ENCODE data around the gene OSBPL1A.

The OSBPL1A gene

DNA sequence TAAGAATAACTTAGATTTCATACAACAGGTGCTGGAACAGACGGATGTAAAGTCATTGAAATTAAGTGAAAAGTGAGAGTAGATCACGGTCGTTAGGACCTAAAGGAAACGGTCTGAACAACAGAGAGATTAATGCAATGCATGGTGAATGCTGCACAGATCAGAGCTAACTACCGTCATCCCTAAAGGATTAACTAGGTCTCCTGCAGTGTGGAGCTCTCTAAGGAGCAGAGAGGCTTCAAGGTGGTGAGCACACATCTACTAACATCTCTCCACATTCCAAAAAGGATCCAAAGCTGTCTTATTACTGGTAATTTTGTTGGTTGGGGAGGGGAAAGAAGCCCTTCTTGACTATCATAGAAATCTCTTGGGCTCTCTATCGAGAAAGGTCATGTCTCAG lies 183.5 kb downstream of the OSBPL1A start:
- DNase-seq: no peak

DNA sequence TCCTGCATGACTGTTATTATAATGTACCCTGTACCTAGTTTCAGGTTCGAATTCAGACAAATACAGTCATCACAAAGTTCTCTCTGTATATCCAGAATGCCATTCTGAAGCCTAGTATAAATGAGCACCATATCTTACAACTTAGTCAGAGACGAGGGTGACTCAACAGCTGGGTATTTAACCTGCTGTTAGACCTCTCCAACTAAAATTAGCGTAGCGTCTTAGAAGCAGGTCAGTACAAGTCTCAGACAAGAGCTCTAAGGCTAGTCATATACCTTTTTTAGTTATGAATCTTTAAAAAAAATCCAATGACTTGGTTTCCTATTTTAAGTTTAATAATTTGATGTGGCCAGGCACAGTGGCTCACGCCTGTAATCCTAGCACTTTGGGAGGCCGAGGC lies 184.7 kb downstream of the OSBPL1A start:
- no peak for DNase-seq

DNA sequence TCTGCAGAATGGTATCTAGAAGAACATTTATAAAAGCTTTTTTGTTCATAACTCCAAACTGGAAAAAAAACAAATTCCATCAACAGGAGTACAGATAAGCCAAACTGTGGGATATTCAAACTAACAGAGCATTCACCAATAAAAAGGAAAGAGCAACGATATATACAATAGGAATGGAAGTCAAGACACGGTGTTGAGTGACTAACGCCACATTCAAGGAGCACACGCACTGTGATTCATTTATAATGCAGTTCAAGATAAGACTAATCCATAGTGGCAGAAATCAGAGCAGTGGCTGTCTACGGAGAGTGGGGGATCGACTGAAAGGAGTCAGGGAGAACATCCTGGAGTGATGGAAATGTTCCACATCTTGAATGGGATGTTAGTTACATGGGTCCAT lies 188.1 kb downstream of the OSBPL1A start:
- DNase-seq: no peak

DNA sequence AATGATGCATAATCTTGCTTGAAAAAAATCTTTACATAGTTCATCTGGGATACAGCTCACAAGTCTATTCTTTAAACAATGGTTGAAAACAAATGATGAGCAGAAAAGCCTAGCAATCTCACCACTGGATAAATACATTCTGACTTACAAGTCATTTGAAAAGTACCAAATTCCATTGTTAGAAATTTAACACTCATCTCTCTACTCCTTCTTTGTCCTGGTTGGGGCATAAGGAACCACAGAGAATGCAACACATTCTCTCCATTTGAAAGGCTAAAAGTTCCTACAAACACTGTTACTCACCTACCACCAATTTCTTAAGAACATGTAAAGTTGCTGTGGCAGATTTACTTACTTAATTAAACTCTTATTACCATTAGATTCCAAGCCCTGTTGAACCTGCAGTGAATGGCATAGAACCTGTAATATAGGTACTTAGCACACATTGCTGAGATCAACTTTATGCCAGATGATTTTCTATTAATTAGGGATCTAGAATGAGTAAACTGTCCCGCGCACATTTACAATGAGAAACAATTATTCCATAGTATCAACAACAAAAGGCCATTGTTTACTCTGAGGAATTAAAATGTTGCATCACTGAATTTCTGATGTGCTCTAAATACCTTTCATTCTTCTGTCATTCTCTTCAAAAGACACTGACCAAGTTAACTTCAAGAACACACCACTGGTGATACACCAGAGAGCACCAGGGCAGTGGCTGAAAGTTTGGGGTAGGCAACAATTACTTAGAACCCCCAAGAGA lies 189.2 kb downstream of the OSBPL1A start:
- DNase-seq: no peak

DNA sequence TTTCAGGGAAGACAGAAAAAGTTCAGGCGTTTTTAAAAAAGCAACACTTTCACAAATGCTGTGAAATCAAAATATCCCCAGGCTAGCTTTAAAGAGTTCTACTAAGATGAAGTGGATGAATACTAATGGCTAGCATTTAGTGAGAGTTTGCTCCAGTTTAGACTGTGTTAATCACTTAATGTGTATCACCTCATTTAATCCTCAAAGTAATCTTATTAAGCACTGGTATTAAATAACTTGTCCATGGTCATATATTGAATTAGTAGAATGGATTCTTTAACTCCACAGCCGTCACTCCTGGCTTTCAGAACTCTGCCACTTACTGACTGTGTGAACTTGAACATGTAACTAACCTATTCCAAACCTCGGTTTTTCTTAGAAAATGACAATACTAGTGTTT lies 192.7 kb downstream of the OSBPL1A start:
- DNase-seq: no peak

DNA sequence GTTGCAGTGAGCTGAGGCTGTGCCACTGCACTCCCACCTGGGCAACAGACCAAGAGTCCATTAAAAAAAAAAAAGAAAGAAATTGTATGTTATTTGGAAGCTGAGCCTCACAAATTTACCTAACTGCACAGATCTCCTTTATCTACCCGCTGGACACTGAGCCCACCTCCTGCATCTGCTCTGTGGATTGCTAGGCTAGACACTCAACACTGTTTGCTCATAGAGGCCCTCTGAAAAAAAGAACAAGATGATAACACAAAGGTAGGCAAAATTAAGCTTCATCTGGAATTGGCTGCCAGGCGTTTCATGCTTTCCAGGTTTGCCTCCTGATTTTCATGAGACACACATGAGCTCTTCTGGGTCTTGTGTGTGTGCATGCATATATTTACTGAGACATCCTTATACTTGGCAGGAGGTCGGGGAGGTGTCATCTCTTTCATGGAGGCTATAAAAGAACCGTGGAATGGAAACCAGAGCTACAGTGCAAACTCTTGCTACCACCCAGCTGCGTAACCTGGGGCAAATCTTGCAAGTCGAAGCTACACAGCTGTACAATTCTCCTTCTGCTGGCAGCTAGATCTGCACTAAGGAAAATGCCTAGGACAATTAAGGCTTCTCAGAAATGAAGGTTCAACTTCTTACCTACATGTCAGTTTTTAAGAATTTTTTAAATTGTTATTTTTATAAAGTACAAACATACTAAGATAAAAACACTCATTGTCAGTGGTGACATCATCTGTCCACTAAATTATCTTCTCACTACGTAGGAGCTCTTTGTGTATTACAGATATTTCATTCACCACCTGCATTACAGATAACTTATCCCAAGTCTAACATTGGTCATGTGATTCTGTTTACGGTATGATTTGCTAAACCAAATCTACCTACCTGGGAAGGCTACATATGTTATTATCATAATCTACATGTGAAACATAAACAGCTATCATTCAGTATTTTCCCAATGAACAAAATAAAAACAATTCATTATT lies 195.6 kb downstream of the OSBPL1A start:
- DNase-seq: no peak

DNA sequence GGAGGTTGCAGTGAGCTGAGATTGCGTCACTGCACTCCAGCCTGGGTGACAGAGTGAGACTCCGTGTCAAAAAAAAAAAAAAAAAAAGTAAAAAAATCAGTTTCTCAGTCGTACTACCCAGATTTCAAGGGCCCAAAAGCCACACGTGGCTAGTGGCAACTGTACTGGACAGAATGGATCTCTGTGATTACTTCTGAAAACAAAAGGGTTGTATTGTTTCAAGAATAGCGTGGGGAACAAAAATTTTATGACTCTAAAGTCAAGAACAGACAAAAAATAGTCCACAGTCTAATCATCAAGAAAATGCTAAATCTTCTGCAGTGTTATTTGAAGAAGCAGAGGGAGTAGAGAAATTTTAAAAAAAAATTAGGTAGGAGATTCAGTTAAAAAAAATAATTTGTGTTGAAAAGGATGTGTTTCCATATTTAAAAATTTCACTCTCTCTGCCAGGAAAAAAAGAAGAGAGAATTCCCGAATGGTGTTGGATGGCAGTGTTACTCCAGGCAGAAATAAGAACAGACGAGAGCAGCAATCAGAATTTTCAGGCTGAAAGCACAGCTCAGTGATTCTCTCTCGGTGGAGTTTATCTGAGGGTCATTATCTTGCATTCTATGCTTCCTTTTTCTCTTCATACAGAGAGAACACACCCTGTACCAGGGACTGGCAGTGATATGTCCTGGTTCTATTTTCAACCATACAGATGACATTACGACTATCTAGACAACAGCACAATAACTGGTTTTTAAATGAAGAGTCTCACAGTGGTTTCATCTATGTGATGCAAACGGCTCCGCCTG lies 196.9 kb downstream of the OSBPL1A start:
- DNase-seq: no peak

DNA sequence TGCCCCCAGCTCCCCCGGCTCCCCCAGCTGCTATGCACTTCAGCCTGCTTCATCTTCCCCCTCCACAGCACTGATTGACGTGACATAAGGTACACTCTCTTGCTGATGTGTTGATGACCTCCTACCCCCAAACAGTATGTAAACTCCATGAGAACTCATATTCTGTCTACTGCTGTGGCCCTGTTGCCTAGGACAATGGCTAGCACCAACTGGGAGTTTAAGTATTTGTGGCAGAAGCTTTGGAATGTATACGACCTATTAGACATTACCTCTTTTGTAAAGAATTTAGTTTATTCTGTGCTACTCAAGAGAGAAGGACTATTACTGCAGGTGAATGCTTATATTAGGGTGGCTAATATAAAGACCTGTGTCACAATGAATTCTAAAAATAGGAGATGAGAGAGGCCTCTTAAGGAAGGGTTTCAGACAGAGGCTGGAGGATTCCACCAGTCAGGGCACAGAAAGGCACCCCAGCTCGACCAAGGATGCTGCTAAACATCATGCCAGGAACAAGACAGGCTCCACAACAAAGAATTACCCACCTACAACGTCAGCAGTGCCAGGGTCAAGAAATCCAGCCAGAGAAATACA lies 198.2 kb downstream of the OSBPL1A start:
- DNase-seq: no peak

DNA sequence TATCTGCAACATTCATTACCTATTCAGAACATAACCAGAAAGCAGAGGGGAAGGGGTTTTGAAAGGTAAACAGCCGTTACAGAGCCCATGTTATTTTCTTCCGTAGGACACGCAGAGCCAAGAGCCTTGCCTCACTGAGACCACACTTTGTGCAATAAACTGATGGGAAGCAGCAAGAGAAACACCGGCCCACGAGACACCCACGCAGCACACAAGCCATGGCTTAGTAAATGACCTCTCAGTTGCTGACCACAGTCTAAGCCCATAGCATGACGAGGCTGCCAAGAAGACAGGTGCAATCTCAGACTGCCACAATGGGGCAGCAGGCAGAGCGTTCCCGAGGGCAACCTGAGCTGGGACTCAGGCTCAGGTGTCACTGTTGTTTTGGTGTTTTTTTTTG lies 199.2 kb downstream of the OSBPL1A start:
- no peak for DNase-seq

DNA sequence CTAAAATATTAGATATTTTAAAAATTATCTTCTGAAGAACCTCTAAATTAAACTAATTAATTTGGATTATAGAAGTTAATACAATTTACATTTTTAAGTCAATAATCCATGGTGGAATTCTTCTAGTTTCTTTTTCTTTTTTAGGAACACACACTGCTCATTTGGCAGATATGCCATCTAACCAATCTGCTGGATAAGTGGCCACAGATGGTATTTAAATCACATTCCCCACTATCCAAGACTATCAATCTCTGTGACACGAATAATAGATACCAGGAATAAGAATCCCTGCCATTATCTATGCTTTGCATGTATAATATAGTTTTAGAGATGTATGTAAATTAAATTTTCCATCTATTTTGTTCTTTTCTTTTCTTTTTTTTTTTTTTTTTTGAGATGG lies 200.2 kb downstream of the OSBPL1A start:
- DNase-seq: no peak

DNA sequence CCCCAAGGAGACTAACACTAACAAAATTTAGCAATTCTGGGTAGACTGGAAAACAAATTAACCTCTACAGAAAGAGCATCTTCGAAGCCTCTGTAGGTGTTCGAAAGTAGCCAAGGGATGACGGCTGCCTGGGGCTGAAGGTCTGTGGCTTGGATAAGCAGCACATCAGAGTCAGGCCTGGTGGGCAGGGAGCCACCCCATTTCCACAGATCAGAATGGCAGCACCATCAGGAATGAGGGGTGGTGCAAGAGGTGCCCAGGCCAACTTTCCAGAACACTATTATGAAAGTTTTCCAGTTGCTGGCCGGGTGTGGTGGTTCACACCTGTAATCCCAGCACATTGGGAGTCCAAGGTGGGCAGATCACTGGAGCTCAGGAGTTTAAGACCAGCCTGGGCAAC lies 200.9 kb downstream of the OSBPL1A start:
- DNase-seq: no peak

DNA sequence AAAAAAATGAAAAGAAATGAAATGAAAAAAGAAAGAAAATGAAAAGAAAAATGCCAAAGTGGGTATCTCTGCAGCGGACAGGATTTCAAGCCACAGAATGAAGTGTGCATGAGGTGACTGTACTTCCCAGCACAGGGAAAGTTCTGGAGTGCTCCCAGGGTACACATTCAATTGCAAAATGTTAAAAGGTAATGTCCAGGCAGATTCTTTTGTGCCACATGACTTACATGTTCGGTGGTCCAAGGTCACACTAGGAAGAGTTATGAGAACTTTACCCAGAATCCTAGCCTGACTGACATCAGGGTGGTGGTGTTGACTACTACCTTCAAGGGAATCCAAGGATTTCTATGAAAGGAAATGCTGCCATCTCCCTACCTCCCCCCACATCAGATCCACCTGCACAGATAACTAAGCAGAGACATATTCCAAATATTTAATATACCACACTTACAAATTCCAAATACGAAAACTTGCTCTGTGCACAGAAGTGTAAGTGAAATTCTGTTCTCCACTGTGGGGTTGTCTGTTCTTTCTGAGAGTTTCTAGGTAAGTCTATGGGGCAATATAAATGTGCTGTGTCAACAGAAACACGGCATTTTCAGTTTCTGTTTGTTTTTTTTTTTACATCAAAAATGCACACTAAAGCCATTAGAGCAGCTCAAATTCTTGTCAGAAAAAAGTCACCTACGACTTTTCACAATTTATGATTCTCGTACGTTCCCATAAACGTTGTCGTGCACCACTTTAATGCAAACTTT lies 202.1 kb downstream of the OSBPL1A start:
- no peak for DNase-seq

DNA sequence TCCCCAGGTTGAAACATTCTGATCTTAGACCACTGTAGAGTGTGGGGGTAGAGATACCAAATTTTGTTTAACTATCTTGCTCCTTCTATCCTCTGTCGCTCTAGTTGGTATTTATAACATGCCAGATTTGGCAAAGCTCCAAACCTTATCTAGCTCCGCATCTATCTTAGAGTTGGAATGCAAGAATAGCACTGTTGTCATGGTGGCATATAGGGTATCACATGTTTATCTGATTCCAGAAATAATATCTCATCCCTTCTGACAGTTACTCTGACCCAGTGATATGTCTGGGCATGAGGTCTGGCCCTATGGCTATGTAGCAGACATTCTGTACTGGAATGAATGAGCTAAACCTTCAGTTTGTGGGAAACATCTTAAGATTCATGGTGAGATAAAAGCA lies 207.0 kb downstream of the OSBPL1A start:
- no peak for DNase-seq

DNA sequence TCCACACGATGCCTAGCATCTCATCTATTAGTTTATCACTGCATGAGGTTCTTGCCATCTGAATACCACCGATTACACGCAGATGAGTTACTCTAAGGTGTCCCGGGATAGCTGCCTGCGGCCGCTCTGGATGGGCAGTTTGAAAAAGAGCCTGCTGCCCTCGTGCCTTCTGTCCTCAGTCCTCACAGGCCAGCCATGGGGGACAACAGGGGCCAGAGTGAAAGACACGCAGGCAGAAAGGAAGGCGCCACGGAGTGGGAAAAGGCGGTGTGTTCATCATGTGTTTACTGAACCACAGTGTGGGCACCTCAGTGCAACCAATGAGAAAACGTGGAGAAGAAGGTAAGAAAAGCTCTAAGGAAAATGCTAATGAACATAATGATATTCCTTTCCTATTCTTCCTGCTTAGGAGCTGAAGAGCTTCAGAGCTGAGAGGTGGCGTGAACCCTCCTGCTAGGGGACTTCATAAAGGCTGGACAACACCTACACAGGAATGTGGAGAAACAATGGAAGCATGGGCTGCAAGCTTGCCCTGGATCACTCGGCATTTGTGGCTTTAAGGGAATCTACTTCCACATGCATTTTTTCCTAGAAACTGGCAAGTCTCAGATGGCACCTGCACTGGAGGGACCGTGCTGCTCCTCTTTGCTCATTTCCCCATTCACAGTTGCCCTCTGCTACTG lies 207.8 kb downstream of the OSBPL1A start:
- DNase-seq: no peak

DNA sequence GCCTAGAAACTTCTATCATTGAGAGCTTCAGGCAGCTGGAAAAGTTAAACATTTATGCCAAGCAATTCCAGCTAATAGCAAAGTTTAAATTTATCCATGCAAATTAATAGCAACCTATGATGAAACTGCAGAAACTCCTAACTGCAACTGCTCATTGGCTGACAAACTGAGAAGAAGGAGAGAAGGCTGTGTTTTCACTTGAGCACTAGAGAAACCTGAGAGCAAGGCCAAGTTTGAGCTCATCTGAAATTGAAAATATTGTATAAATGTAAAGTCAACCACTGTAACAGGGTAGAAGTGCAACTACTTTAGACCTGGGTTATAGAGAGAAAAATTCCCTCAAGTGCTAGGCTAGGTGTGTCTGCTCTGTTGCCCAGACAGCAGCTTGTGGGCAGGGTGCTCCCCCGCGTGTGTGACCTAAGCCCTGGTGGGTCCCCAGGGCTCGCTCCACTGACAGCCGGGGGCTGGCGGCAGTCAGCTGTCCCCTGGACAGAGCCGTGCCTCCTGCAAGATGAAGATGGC lies 208.6 kb downstream of the OSBPL1A start:
- no peak for DNase-seq

DNA sequence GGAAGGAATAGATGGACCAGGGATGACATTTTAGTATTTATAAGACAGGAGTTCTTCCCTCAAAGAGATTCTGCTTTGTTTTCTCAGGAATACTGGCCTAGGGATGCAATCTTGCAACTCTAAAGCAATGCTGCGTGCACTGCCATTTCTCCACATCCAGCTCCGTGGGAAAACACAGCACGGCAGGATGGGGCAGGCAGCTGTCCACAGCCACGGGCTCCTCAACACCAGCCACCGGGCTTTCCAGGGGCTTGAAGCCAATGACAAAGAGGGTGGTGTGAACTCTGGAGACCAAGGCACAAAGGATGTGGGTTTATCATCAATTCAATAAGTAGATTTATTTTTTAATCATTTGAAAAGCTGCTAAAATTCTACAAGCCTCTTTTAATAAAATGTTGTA lies 209.5 kb downstream of the OSBPL1A start:
- no peak for DNase-seq

DNA sequence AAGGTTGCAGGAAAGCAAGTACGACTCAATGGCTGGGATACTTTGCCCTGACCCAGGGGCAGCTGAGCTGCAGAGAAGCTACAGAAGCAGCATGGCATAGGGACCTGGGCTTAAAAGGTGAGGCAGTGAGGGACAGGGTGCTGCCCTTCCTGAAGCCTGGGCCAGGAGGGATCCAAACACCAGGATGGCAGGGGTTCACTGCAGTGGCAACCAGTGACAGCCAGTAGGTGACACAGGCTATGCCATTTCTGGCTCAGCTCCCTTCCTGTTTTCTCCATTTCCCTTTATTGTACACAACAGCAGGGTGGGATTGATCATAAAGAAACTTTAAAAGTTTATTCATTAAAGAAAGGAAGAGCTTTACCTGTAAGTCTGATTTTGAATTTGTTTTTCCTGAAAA lies 209.9 kb downstream of the OSBPL1A start:
- no peak for DNase-seq

DNA sequence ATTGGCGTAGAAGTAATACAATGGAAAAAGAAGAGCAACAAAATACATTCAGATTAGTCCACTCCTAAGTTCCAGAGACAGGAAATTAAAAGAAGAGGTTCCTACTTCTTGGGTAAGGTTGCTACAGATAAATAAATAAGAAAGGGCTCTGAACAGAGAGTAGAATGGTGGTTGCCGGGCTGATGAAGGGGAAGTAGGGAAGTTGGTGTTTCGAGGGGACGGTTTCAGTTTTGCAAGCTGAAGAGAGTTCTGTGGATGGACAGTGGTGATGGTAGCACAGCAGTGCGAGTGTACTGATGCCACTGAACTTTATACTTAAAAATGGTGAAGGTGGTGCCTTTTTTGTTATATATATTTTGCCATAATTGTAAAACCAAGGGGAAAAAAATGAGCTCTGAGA lies 210.6 kb downstream of the OSBPL1A start:
- DNase-seq: no peak

DNA sequence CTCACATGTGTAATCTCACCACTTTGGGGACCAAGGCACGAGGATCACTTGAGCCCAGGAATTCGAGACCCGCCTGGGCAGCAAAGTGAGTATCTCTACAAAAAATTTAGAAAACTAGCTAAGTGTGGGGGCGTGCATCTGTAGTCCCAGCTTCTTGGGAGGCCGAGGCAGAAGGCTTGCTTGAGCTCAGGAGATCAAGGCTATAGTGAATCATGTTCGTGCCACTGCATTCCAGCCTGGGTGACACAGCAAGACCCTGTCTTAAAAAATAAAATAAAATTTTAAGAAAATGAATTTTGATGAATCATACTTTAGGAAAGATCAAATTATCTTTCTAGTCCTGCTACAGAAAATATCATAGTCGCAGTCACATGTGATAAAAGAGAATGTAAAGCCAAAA lies 211.8 kb downstream of the OSBPL1A start:
- no peak for DNase-seq

DNA sequence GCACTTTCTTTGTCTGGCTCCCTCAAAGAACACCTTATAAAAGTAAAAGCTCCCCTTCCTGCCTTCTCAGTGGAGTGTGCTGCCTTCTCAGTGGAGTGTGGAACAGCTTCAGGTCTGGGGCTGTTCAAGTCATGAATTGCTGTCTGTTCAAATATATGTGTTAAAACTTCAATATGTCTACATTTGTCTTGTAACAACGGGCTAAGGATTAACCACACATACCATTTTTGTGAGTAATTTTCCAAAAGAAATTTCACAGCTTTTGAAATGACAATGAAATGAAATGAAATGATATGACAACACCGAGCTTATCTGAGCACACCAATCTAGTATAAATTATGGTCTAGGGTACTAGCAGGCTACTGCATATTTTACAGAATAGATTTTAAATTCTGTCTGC lies 215.8 kb downstream of the OSBPL1A start:
- no peak for DNase-seq

DNA sequence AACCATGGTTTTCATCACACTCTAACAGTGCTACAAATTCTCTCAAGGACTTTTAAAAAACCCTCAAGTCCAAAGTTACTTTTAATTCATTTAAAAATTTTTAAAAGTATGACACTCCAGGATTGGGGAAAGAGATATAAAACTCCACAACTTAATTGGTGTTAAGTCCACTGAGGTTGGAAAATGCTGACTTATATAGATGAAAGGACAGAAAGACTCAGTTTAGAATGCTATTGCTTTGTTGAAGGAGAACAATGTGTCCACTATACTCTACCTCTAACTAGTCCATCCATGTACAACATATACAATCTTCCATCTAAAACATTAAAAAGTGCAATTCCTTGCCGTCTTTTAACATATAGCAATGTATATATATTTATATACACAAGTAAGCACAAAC lies 217.6 kb downstream of the OSBPL1A start:
- DNase-seq: no peak
